H1 (cell line): Measurements from ENCODE around the gene MAPK4. TPM values are rescaled to one million over a fixed set of nuclear protein-coding genes. Genes with fewer than 3 reads are reported as not detected.

Source experiments
- CTCF ChIA-PET: fragments of 300-600 bp; sonication (Branson Sonifier 250); formaldehyde crosslinking; loops from one replicate; lab custom pipeline; 2021; ENCODE audit not compliant: partially characterized antibody; lab: Charles Lee
- POLR2A ChIA-PET: fragments of 300-600 bp; sonication (Branson Sonifier 250); formaldehyde crosslinking; loops from one replicate; lab custom pipeline; 2021; ENCODE audit warnings: inconsistent platforms; ENCODE audit not compliant: partially characterized antibody; lab: Charles Lee
- DNase-seq, 2 experiments: peaks; one replicate each; pipeline versions ENCODE4 v3.0.0 to v3.0.0-alpha.2; 2010 to 2022; ENCODE audit warnings: low spot score in 2 of 2, low read depth in 1 of 2, mixed read lengths in 1 of 2
- FAIRE-seq: peaks from 2 replicates; lab custom pipeline; 2011; peaks lifted over from hg19 to GRCh38; lab: Jason Lieb, UNC
- H2AFZ ChIP-seq: 2 replicates; pipeline ENCODE4 v1.8.1; 2012; ENCODE audit warnings: low read length, inconsistent platforms
- H2AK5ac ChIP-seq: 2 replicates; pipeline ENCODE4 v1.6.1; 2013; ENCODE audit warnings: low read depth, low read length
- H2BK120ac ChIP-seq: replicated peaks from 2 replicates; pipeline ENCODE3; 2013; ENCODE audit warnings: low read depth, low read length, inconsistent platforms
- H2BK12ac ChIP-seq: 2 replicates; pipeline ENCODE4 v1.6.1; 2013; ENCODE audit warnings: low read depth, low read length
- H2BK15ac ChIP-seq: 2 replicates; pipeline ENCODE4 v1.6.1; 2013; ENCODE audit warnings: low read length
- H2BK20ac ChIP-seq: 2 replicates; pipeline ENCODE4 v1.6.1; 2013; ENCODE audit warnings: low read length
- H2BK5ac ChIP-seq: 2 replicates; pipeline ENCODE4 v1.6.1; 2013; ENCODE audit warnings: low read depth, low read length
- H3K14ac ChIP-seq: 2 replicates; pipeline ENCODE4 v1.6.1; 2013; ENCODE audit warnings: inconsistent platforms; ENCODE audit not compliant: insufficient read length
- H3K18ac ChIP-seq: 2 replicates; pipeline ENCODE4 v1.6.1; 2013; ENCODE audit warnings: low read length; ENCODE audit errors: extremely low read depth
- H3K23ac ChIP-seq: 2 replicates; pipeline ENCODE4 v1.6.1; 2013; ENCODE audit warnings: inconsistent platforms; ENCODE audit not compliant: insufficient read length
- H3K23me2 ChIP-seq: 2 replicates; pipeline ENCODE4 v1.6.1; 2013; ENCODE audit warnings: low read depth, low read length
- H3K27ac ChIP-seq: 2 replicates; pipeline ENCODE4 v1.6.1; 2011; ENCODE audit warnings: low read depth, low read length, inconsistent platforms
- H3K27me3 ChIP-seq, 4 experiments: replicated peaks in 1 of 4; 1 replicate in 1 of 4; 2 replicates in 3 of 4; pipeline versions ENCODE4 v1.6.1 to v1.8.1; 2011 to 2013; ENCODE audit warnings: low read length in 3 of 4, mild to moderate bottlenecking in 3 of 4, inconsistent platforms in 2 of 4, mixed read lengths in 2 of 4, moderate library complexity in 1 of 4; ENCODE audit not compliant: control insufficient read depth in 3 of 4, insufficient read depth in 3 of 4; ENCODE audit errors: extremely low read depth in 1 of 4
- H3K36me3 ChIP-seq, 4 experiments: 2 replicates each; pipeline versions ENCODE4 v1.6.1 to v1.8.1; 2011 to 2013; ENCODE audit warnings: mild to moderate bottlenecking in 4 of 4, low read length in 3 of 4, moderate library complexity in 2 of 4, control low read depth in 1 of 4, inconsistent platforms in 1 of 4; ENCODE audit not compliant: insufficient read depth in 4 of 4, control insufficient read depth in 2 of 4
- H3K4ac ChIP-seq: replicated peaks from 2 replicates; pipeline ENCODE3; 2013; ENCODE audit warnings: low read length, low read depth, mixed read lengths, inconsistent platforms; ENCODE audit not compliant: insufficient read length
- H3K4me1 ChIP-seq, 4 experiments: replicated peaks in 1 of 4; 1 replicate in 1 of 4; 2 replicates in 3 of 4; pipeline versions ENCODE4 v1.6.1 to v1.8.1; 2011 to 2013; ENCODE audit warnings: low read length in 3 of 4, inconsistent platforms in 2 of 4, mixed read lengths in 1 of 4; ENCODE audit not compliant: insufficient read depth in 4 of 4, control insufficient read depth in 3 of 4
- H3K4me2 ChIP-seq, 2 experiments: 2 replicates each; pipeline versions ENCODE4 v1.6.1 to v1.8.1; 2011 to 2013; ENCODE audit warnings: low read depth in 2 of 2, low read length in 2 of 2, control low read depth in 1 of 2, inconsistent platforms in 1 of 2, mild to moderate bottlenecking in 1 of 2; ENCODE audit not compliant: insufficient read depth in 1 of 2
- H3K4me3 ChIP-seq, 4 experiments: fragments of 200-600, 300-600 bp in 1 of 4; sonication (generic), shearing (Covaris generic), sonication (Bioruptor Twin) in 1 of 4; 2 replicates each; pipeline versions ENCODE4 v1.5.1 to v1.8.1; 2011 to 2016; ENCODE audit warnings: low read length in 4 of 4, low read depth in 3 of 4, control low read depth in 2 of 4, inconsistent platforms in 2 of 4, mild to moderate bottlenecking in 2 of 4, mixed read lengths in 1 of 4, moderate library complexity in 1 of 4; ENCODE audit not compliant: insufficient read depth in 2 of 4; ENCODE audit errors: extremely low read depth in 1 of 4
- H3K56ac ChIP-seq: replicated peaks from 2 replicates; pipeline ENCODE3; 2013; ENCODE audit warnings: low read depth, mild to moderate bottlenecking, mixed read lengths, low read length, inconsistent platforms; ENCODE audit not compliant: insufficient read length
- H3K79me1 ChIP-seq: 2 replicates; pipeline ENCODE4 v1.6.1; 2013; ENCODE audit warnings: low read depth, low read length, control low read depth
- H3K79me2 ChIP-seq, 2 experiments: 2 replicates each; pipeline versions ENCODE4 v1.6.1 to v1.8.1; 2012 to 2013; ENCODE audit warnings: low read length in 2 of 2, mild to moderate bottlenecking in 2 of 2, inconsistent platforms in 1 of 2; ENCODE audit not compliant: insufficient read depth in 2 of 2, control insufficient read depth in 1 of 2
- H3K9ac ChIP-seq, 4 experiments: replicated peaks in 1 of 4; 1 replicate in 1 of 4; 2 replicates in 3 of 4; pipeline versions ENCODE4 v1.6.1 to v1.8.1; 2011 to 2013; ENCODE audit warnings: low read depth in 3 of 4, low read length in 3 of 4, control low read depth in 2 of 4, mild to moderate bottlenecking in 2 of 4, moderate library complexity in 2 of 4, inconsistent platforms in 1 of 4; ENCODE audit errors: extremely low read depth in 1 of 4
- H3K9me3 ChIP-seq, 2 experiments: 2 replicates each; pipeline versions ENCODE4 v1.6.1 to v1.8.1; 2012 to 2013; ENCODE audit warnings: mild to moderate bottlenecking in 2 of 2, moderate library complexity in 2 of 2, control low read depth in 1 of 2, inconsistent platforms in 1 of 2, low read depth in 1 of 2, low read length in 1 of 2, mixed read lengths in 1 of 2; ENCODE audit not compliant: insufficient read depth in 2 of 2
- H4K20me1 ChIP-seq, 2 experiments: replicated peaks in 1 of 2; 2 replicates each; pipeline versions ENCODE3 to v1.8.1; 2011 to 2013; ENCODE audit warnings: inconsistent platforms in 2 of 2, low read length in 2 of 2, mild to moderate bottlenecking in 1 of 2; ENCODE audit not compliant: insufficient read depth in 2 of 2, control insufficient read depth in 1 of 2
- H4K5ac ChIP-seq: 2 replicates; pipeline ENCODE4 v1.6.1; 2013; ENCODE audit warnings: low read length, low read depth, mixed read lengths, inconsistent platforms; ENCODE audit not compliant: insufficient read length
- H4K8ac ChIP-seq: 2 replicates; pipeline ENCODE4 v1.8.0; 2013; ENCODE audit warnings: mild to moderate bottlenecking, moderate library complexity, low read length, inconsistent platforms; ENCODE audit not compliant: insufficient read depth; ENCODE audit errors: extremely low read depth
- H4K91ac ChIP-seq: replicated peaks from 2 replicates; pipeline ENCODE3; 2013; ENCODE audit warnings: low read length, mixed read lengths, inconsistent platforms; ENCODE audit not compliant: insufficient read length
- GTF2F1 ChIP-seq: IDR thresholded peaks from 2 replicates; pipeline ENCODE4 v1.6.1; 2012; ENCODE audit warnings: low read depth, low read length, improper control_type of control experiment, borderline replicate concordance
- JUN ChIP-seq: IDR thresholded peaks from 2 replicates; pipeline ENCODE4 v1.6.1; 2011; ENCODE audit warnings: low read depth, mild to moderate bottlenecking, improper control_type of control experiment, low read length
- NANOG ChIP-seq: IDR thresholded peaks from 2 replicates; pipeline ENCODE4 v1.6.1; 2011; ENCODE audit warnings: low read length, low read depth, mild to moderate bottlenecking, inconsistent platforms; ENCODE audit not compliant: insufficient read depth, poor library complexity, severe bottlenecking
- RFX5 ChIP-seq: IDR thresholded peaks from 2 replicates; pipeline ENCODE4 v1.6.1; 2011; ENCODE audit warnings: low read depth, low read length, improper control_type of control experiment, borderline replicate concordance
- SP1 ChIP-seq: IDR thresholded peaks from 2 replicates; pipeline ENCODE4 v1.6.1; 2011; ENCODE audit warnings: low read depth, low read length
- TAF1 ChIP-seq: IDR thresholded peaks from 2 replicates; pipeline ENCODE4 v1.6.1; 2011; ENCODE audit warnings: mild to moderate bottlenecking, low read depth, low read length
- TCF12 ChIP-seq: IDR thresholded peaks from 2 replicates; pipeline ENCODE4 v1.6.1; 2011; ENCODE audit warnings: low read depth, mild to moderate bottlenecking, low read length
- TEAD4 ChIP-seq: IDR thresholded peaks from 2 replicates; pipeline ENCODE4 v1.6.1; 2012; ENCODE audit warnings: low read depth, low read length, inconsistent platforms, mixed read lengths
- WGBS, 2 experiments: shearing (Covaris generic) in 1 of 2; methylation state at CpG; one replicate each; pipeline versions ENCODE4 v1.1.6 to v1.1.7; 2013 to 2015; ENCODE audit warnings: low lambda C conversion rate in 2 of 2, mixed read lengths in 2 of 2, inconsistent platforms in 1 of 2, low coverage in 1 of 2, missing lambda C conversion rate in 1 of 2; ENCODE audit not compliant: insufficient replicate concordance in 2 of 2, insufficient coverage in 1 of 2, insufficient read length in 1 of 2; ENCODE audit errors: extremely low coverage in 1 of 2, missing lambda C conversion rate in 1 of 2; 5-methylcytosine and 5-hydroxymethylcytosine counted together
- polyA plus RNA-seq, 7 experiments: library from polyadenylated mRNA; depleted of rRNA in 3 of 7; stranded (reverse) in 5 of 7; unstranded in 2 of 7; fragments of >200 nt in 5 of 7; fragments of 200-250 nt in 2 of 7; gene quantifications; 1 replicate in 5 of 7; 2 replicates in 1 of 7; 4 replicates in 1 of 7; pipeline versions ENCODE4 v1.2.1 to v1.2.3, GENCODE V29; 2011 to 2013; ENCODE audit warnings: missing spikeins in 2 of 7, mixed read lengths in 2 of 7
- total RNA-seq: library from RNA; stranded (reverse); fragmentation: NEBNext Ultra II Directional; extraction: Animal tissue kit (Norgen Biotek cat#: 25700); gene quantifications from 2 replicates; pipeline ENCODE4 v1.2.1, GENCODE V29; 2021
- TF ChIP-seq, protein P1 (sequence below): IDR thresholded peaks from 2 replicates; pipeline ENCODE4 v1.6.1; 2012; ENCODE audit warnings: inconsistent platforms

Gene MAPK4
- total and polyA plus RNA-seq, 2 of the 8 experiments (the other 6 are each of a cell fraction or from before 2014, with no cell fraction given) = 3.2 to 3.7 TPM

DNA sequence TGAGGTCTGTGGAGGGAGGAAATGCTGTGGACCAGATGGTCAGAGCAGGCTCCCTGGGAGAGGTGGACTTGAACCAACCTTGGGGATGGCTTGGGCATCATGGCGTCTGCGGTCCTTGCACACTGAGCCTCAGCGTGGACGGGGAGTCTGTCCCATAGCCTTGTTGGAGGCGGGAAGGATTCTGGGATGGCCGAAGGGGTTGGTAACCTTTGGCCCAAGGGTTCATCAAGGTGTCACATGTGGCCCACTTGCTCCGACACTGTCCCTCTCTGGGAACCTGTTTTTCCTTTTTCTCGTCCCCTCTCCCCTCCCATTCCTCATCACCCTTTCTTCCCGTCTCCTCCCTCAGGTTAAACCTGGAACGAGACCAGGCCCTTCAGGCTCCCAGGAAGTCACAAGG is 66.4 kb downstream of the MAPK4 start:
- ChIA-PET CTCF (interaction anchor here (1.4 to 2.2 kb wide), 3 partner anchors 35 to 39 kb away, joined by 4 to 9 read pairs (median 5); no protein-coding TSS in a partner anchor), POLR2A (no interaction called here)
- Histone ChIP-seq H3K79me1 (no peaks in the 10 kb centered on the region), H4K5ac (no peak overlapping the region), H3K4me1 (peaks cover 0 to 10% (median 1%) of the 10 kb centered on the region in 4 experiments; a peak in 2 of 7 replicates), H2BK20ac (no peak overlapping the region), H3K27ac (no peak overlapping the region), H3K36me3 (no peaks in the 10 kb centered on the region), H3K9ac (no peak overlapping the region), H3K27me3 (no peaks in the 10 kb centered on the region), H3K4ac (no peak overlapping the region), H3K23ac (no peak overlapping the region), H4K8ac (no peak overlapping the region), H3K23me2 (no peaks in the 10 kb centered on the region), H2BK120ac (no peak overlapping the region), H3K14ac (no peak overlapping the region), H2BK5ac (no peak overlapping the region), H3K56ac (no peak overlapping the region), H2AK5ac (no peak overlapping the region), H4K20me1 (no peaks in the 10 kb centered on the region), H3K9me3 (no peaks in the 10 kb centered on the region), H2AFZ (no peak overlapping the region), H2BK15ac (no peak overlapping the region), H4K91ac (no peak overlapping the region), H3K79me2 (no peaks in the 10 kb centered on the region), H3K18ac (no peak overlapping the region), H2BK12ac (no peak overlapping the region), H3K4me3 (no peak overlapping the region), H3K4me2 (no peak overlapping the region)
- 93% methylated on average over 7 of the region's 10 CpGs; no CpG with 5 or more reads in 1 of the 2 experiments for WGBS, 2 experiments
- TF ChIP-seq TCF12 = no peak
- TF ChIP-seq NANOG = no peak
- TF ChIP-seq RFX5 = no peak
- no peak for TF ChIP-seq GTF2F1
- no peak for TF ChIP-seq JUN
- TF ChIP-seq, protein P1, sequence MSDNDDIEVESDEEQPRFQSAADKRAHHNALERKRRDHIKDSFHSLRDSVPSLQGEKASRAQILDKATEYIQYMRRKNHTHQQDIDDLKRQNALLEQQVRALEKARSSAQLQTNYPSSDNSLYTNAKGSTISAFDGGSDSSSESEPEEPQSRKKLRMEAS = no peak
- TF ChIP-seq TEAD4 = no peak
- TF ChIP-seq TAF1 = no peak
- TF ChIP-seq SP1 = no peak
- FAIRE-seq = no peak
- DNase-seq = no peak
